H9 (cell line): ENCODE measurements around the gene TTC39C. TPM values are rescaled to one million over a fixed set of nuclear protein-coding genes. Genes with fewer than 3 reads are reported as not detected.

Experiments
- DNase-seq: peaks from one replicate; pipeline ENCODE4 v3.0.0-alpha.2; 2017
- H2AFZ ChIP-seq: one replicate; pipeline ENCODE4 v1.6.1; 2013; ENCODE audit warnings: mild to moderate bottlenecking, low read length, control low read depth, moderate library complexity
- H2AK5ac ChIP-seq: 2 replicates; pipeline ENCODE4 v1.6.1; 2013; ENCODE audit warnings: low read length, control low read depth, mixed read lengths; ENCODE audit not compliant: insufficient read length
- H2BK120ac ChIP-seq: one replicate; pipeline ENCODE4 v1.6.1; 2013; ENCODE audit warnings: low read depth, mild to moderate bottlenecking, low read length, control low read depth, inconsistent platforms; ENCODE audit not compliant: poor library complexity, severe bottlenecking
- H2BK12ac ChIP-seq: 2 replicates; pipeline ENCODE4 v1.6.1; 2013; ENCODE audit warnings: low read length, control low read depth, mixed read lengths, low read depth; ENCODE audit not compliant: insufficient read length
- H2BK15ac ChIP-seq: 2 replicates; pipeline ENCODE4 v1.6.1; 2013; ENCODE audit warnings: low read depth, low read length, control low read depth
- H2BK20ac ChIP-seq: one replicate; pipeline ENCODE4 v1.6.1; 2013; ENCODE audit warnings: low read depth, mild to moderate bottlenecking, low read length, control low read depth, inconsistent platforms; ENCODE audit not compliant: poor library complexity, severe bottlenecking
- H2BK5ac ChIP-seq: 2 replicates; pipeline ENCODE4 v1.6.1; 2013; ENCODE audit warnings: low read length, control low read depth, mixed read lengths; ENCODE audit not compliant: insufficient read length
- H3K14ac ChIP-seq: 2 replicates; pipeline ENCODE4 v1.6.1; 2013; ENCODE audit warnings: low read length, control low read depth; ENCODE audit not compliant: insufficient read depth
- H3K18ac ChIP-seq: 2 replicates; pipeline ENCODE4 v1.6.1; 2013; ENCODE audit warnings: low read depth, mild to moderate bottlenecking, mixed read lengths, low read length, control low read depth; ENCODE audit not compliant: insufficient read length
- H3K23ac ChIP-seq: 2 replicates; pipeline ENCODE4 v1.6.1; 2013; ENCODE audit warnings: low read length, control low read depth, mixed read lengths, low read depth; ENCODE audit not compliant: insufficient read length
- H3K23me2 ChIP-seq: 2 replicates; pipeline ENCODE4 v1.6.1; 2013; ENCODE audit warnings: low read depth, mild to moderate bottlenecking, mixed read lengths, low read length, control low read depth; ENCODE audit not compliant: insufficient read length, poor library complexity, severe bottlenecking
- H3K27ac ChIP-seq: 2 replicates; pipeline ENCODE4 v1.5.1; 2013; ENCODE audit warnings: low read length, control low read depth, mixed read lengths, low read depth; ENCODE audit not compliant: insufficient read length
- H3K27me3 ChIP-seq: 2 replicates; pipeline ENCODE4 v1.6.1; 2013; ENCODE audit warnings: low read length, control low read depth, inconsistent platforms; ENCODE audit not compliant: insufficient read depth
- H3K4ac ChIP-seq: 2 replicates; pipeline ENCODE4 v1.6.1; 2013; ENCODE audit warnings: low read depth, mild to moderate bottlenecking, control low read depth, inconsistent platforms, low read length, moderate library complexity
- H3K4me1 ChIP-seq: 2 replicates; pipeline ENCODE4 v1.6.1; 2013; ENCODE audit warnings: low read length, control low read depth, inconsistent platforms; ENCODE audit not compliant: insufficient read depth
- H3K4me2 ChIP-seq: 2 replicates; pipeline ENCODE4 v1.6.1; 2013; ENCODE audit warnings: low read length, control low read depth, mixed read lengths; ENCODE audit not compliant: insufficient read length, insufficient read depth
- H3K56ac ChIP-seq: 2 replicates; pipeline ENCODE4 v1.6.1; 2013; ENCODE audit warnings: low read depth, mild to moderate bottlenecking, mixed read lengths, low read length, control low read depth; ENCODE audit not compliant: insufficient read length
- H3K79me1 ChIP-seq: 2 replicates; pipeline ENCODE4 v1.6.1; 2013; ENCODE audit warnings: low read depth, mild to moderate bottlenecking, moderate library complexity, low read length, control low read depth, inconsistent platforms; ENCODE audit not compliant: insufficient read depth, poor library complexity, severe bottlenecking
- H3K79me2 ChIP-seq: 2 replicates; pipeline ENCODE4 v1.6.1; 2013; ENCODE audit warnings: low read length, control low read depth, inconsistent platforms; ENCODE audit not compliant: insufficient read depth
- H3K9ac ChIP-seq: 2 replicates; pipeline ENCODE4 v1.6.1; 2013; ENCODE audit warnings: low read length, control low read depth, mixed read lengths; ENCODE audit not compliant: insufficient read length; ENCODE audit errors: extremely low read depth
- H3K9me3 ChIP-seq: one replicate; pipeline ENCODE4 v1.6.1; 2013; ENCODE audit warnings: low read depth, low read length, inconsistent platforms; ENCODE audit not compliant: control insufficient read depth
- H3T11ph ChIP-seq: one replicate; pipeline ENCODE4 v1.6.1; 2013; ENCODE audit warnings: mild to moderate bottlenecking, low read length, control low read depth, inconsistent platforms
- H4K20me1 ChIP-seq: one replicate; pipeline ENCODE4 v1.6.1; 2013; ENCODE audit not compliant: control insufficient read depth, insufficient read length, insufficient read depth
- H4K5ac ChIP-seq: 2 replicates; pipeline ENCODE4 v1.6.1; 2013; ENCODE audit warnings: low read depth, mild to moderate bottlenecking, mixed read lengths, low read length, control low read depth; ENCODE audit not compliant: insufficient read length
- H4K8ac ChIP-seq: replicated peaks from 2 replicates; pipeline ENCODE4 v1.6.1; 2013; ENCODE audit warnings: low read length, control low read depth, mixed read lengths, low read depth; ENCODE audit not compliant: insufficient read length
- H4K91ac ChIP-seq: 2 replicates; pipeline ENCODE4 v1.6.1; 2013; ENCODE audit warnings: low read depth, mild to moderate bottlenecking, moderate library complexity, mixed read lengths, low read length, control low read depth; ENCODE audit not compliant: insufficient read length
- H3K27ac Mint-ChIP-seq, 3 experiments: 2 replicates in 2 of 3; 3 replicates in 1 of 3; pipeline ENCODE4 v1.8.0; 2020 to 2021; ENCODE audit warnings: mixed read lengths in 3 of 3, mild to moderate bottlenecking in 1 of 3, moderate library complexity in 1 of 3
- H3K27me3 Mint-ChIP-seq: 2 replicates; pipeline ENCODE4 v1.8.0; 2021; ENCODE audit warnings: low read depth, mild to moderate bottlenecking, moderate library complexity, mixed read lengths
- H3K36me3 Mint-ChIP-seq, 3 experiments: 2 replicates in 2 of 3; 3 replicates in 1 of 3; pipeline ENCODE4 v1.8.0; 2020 to 2021; ENCODE audit warnings: low read depth in 3 of 3, mixed read lengths in 3 of 3; ENCODE audit not compliant: insufficient read depth in 1 of 3
- H3K4me1 Mint-ChIP-seq, 2 experiments: 2 replicates each; pipeline ENCODE4 v1.8.0; 2020; ENCODE audit warnings: mixed read lengths in 2 of 2
- H3K4me3 Mint-ChIP-seq, 2 experiments: 2 replicates in 1 of 2; 3 replicates in 1 of 2; pipeline ENCODE4 v1.8.0; 2020 to 2021; ENCODE audit warnings: mild to moderate bottlenecking in 2 of 2, mixed read lengths in 2 of 2, moderate library complexity in 1 of 2
- H3K9me3 Mint-ChIP-seq, 2 experiments: 2 replicates in 1 of 2; 3 replicates in 1 of 2; pipeline ENCODE4 v1.8.0; 2020; ENCODE audit warnings: mild to moderate bottlenecking in 2 of 2, mixed read lengths in 2 of 2, moderate library complexity in 1 of 2
- WGBS: extraction: QIAGEN DNeasy Blood & Tissue Kit; methylation state at CpG from one replicate; pipeline ENCODE4 v1.1.7; 2013; ENCODE audit warnings: missing lambda C conversion rate, low lambda C conversion rate, mixed read lengths; ENCODE audit not compliant: insufficient read length; ENCODE audit errors: extremely low coverage; 5-methylcytosine and 5-hydroxymethylcytosine counted together
- total RNA-seq: library from RNA; stranded (reverse); gene quantifications from 2 replicates; pipeline ENCODE4 v1.2.1, GENCODE V29; 2021
- TF ChIP-seq, protein P1 (sequence below): fragments of 200-600 bp; sonication (generic); conservative IDR thresholded peaks from 3 replicates; pipeline ENCODE4 v1.8.0; 2021; ENCODE audit warnings: antibody characterized with exemption, mild to moderate bottlenecking

TTC39C gene
- total RNA-seq, 1 experiment from 2014 or later = 18.0 TPM

DNA sequence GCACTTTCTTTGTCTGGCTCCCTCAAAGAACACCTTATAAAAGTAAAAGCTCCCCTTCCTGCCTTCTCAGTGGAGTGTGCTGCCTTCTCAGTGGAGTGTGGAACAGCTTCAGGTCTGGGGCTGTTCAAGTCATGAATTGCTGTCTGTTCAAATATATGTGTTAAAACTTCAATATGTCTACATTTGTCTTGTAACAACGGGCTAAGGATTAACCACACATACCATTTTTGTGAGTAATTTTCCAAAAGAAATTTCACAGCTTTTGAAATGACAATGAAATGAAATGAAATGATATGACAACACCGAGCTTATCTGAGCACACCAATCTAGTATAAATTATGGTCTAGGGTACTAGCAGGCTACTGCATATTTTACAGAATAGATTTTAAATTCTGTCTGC lies 167.3 kb downstream of the TTC39C start:
- H3K9me3 Mint-ChIP-seq = no peaks in the 10 kb centered on the region
- Histone ChIP-seq H3K9me3 (no peaks in the 10 kb centered on the region), H3K4ac (no peak overlapping the region), H2BK12ac (no peak overlapping the region), H2BK15ac (no peak overlapping the region), H2BK5ac (no peak overlapping the region), H2AK5ac (no peak overlapping the region), H2BK20ac (no peak overlapping the region), H3K79me1 (no peaks in the 10 kb centered on the region), H4K5ac (no peak overlapping the region), H3K4me2 (no peak overlapping the region), H3K56ac (no peak overlapping the region), H3K79me2 (no peaks in the 10 kb centered on the region), H4K20me1 (no peaks in the 10 kb centered on the region), H3K27ac (no peak overlapping the region), H3K18ac (no peak overlapping the region), H2BK120ac (no peak overlapping the region), H3T11ph (no peak overlapping the region), H3K14ac (no peak overlapping the region), H3K23ac (no peak overlapping the region), H3K9ac (no peak overlapping the region), H4K8ac (no peak overlapping the region), H3K23me2 (no peaks in the 10 kb centered on the region), H4K91ac (no peak overlapping the region), H3K4me1 (no peaks in the 10 kb centered on the region; the same call in 1 of the 2 replicates), H3K27me3 (no peaks in the 10 kb centered on the region), H2AFZ (no peak overlapping the region)
- DNase-seq = no peak
- H3K27me3 Mint-ChIP-seq = no peaks in the 10 kb centered on the region
- peak overlapping the region in 1 of 3 experiments; percentile 11; a peak in 3 of 7 replicates for H3K27ac Mint-ChIP-seq
- TF ChIP-seq, protein P1, sequence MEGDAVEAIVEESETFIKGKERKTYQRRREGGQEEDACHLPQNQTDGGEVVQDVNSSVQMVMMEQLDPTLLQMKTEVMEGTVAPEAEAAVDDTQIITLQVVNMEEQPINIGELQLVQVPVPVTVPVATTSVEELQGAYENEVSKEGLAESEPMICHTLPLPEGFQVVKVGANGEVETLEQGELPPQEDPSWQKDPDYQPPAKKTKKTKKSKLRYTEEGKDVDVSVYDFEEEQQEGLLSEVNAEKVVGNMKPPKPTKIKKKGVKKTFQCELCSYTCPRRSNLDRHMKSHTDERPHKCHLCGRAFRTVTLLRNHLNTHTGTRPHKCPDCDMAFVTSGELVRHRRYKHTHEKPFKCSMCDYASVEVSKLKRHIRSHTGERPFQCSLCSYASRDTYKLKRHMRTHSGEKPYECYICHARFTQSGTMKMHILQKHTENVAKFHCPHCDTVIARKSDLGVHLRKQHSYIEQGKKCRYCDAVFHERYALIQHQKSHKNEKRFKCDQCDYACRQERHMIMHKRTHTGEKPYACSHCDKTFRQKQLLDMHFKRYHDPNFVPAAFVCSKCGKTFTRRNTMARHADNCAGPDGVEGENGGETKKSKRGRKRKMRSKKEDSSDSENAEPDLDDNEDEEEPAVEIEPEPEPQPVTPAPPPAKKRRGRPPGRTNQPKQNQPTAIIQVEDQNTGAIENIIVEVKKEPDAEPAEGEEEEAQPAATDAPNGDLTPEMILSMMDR = no peak
- H3K4me1 Mint-ChIP-seq = peaks cover 14 to 20% of the 10 kb centered on the region in 2 experiments
- H3K36me3 Mint-ChIP-seq = peaks cover 5 to 7% (median 6%) of the 10 kb centered on the region in 3 experiments; a peak in 3 of 7 replicates
- WGBS = no CpG with 5 or more reads among the region's 2 CpGs
- no peak overlapping the region for H3K4me3 Mint-ChIP-seq

Other genes with a start within 250 kb of the TTC39C start
- 12.3 and 13.6 TPM in 2 replicates for gene CABYR, start 124.3 kb downstream of the TTC39C start, total RNA-seq